Activated CD8-positive, alpha-beta memory T cell treated with anti-CD3 and anti-CD28 coated beads, Interleukin-2, amount 50 U/mL, for 4 hours (primary cell): ENCODE measurements around the gene TUBA1C.
"Not testable (repeated sequence)": the region's sequence is repeated elsewhere in the genome, so short reads cannot be mapped to it uniquely, and the experiment has no call there.

ENCODE experiments used
- DNase-seq: peaks from one replicate; pipeline ENCODE4 v3.0.0-alpha.2; 2020

TUBA1C gene

DNA sequence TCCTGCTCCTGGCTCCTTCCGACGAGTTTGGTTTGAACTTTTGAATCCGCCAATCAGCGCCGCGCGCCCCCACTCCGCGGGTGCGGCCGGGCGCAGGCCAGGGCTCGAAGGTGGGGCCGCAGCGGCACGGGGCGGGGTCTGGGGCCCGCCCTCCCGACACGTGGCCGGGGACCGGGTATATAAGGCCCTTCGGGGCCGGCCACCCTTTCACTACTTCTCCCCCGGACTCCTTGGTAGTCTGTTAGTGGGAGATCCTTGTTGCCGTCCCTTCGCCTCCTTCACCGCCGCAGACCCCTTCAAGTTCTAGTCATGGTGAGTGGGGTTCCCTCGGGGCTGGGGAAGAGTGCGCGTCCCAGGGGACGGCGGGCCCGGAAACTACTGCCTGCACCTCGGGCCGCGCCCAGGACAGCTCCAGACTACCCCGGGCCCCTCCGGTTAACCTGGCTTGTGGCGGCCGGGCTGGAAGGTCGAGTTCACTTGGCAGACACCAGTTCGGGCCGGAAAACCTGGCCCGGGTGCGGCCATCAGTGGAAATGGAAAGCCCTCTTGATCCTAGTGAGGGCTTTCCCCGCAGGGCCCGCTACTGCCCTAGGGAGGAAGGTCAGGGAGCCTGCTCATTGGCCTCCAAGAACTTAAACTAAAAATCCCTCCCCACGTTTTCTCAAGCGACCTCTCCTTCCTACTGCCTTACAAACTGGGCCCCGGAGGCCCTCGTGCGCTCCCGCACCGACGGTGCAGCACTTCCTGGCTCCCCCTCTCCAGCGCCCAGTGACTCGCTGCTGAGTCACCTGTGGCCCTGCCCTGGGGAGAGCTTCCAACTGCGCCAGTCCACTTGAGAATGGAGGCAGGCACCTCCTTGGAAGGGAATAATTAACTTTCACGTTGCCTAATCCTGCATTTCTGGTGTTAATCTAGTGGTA is at the start of gene TUBA1C:
TUBA1C (plus strand) TSS at position 210 of the 920 bp plus-strand sequence; CDS start at position 310, 100 bp downstream.
- DNase-seq: peak; percentile 89

DNA sequence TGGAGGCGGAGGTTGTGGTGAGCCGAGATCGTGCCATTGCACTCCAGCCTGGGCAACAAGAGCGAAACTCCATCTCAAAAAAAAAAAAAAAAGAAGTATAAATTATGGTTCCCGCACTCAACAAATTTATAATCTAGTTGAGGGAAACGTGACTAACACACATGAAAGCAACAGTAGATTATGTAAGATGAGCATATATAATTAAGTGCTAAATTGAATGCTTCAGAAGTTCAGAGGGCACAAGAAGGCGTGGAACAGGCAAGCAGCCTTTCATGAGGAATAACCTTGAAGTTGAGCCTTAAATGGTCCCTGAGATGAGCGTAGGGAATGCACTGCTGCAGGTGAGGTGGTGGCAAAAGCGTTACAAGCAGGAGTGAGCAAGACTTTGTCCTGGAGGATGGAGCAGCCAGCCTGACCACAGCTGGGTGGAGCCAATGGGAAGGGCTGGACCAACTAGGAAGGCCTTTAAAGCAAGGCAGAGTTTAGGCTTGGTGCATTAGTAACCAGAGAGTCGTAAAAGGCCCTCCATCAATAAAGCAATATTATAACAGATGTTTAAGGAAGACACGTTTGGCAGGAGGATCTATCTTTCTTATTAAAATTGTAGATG is 45.4 kb upstream of the TUBA1C start:
- DNase-seq: no peak

DNA sequence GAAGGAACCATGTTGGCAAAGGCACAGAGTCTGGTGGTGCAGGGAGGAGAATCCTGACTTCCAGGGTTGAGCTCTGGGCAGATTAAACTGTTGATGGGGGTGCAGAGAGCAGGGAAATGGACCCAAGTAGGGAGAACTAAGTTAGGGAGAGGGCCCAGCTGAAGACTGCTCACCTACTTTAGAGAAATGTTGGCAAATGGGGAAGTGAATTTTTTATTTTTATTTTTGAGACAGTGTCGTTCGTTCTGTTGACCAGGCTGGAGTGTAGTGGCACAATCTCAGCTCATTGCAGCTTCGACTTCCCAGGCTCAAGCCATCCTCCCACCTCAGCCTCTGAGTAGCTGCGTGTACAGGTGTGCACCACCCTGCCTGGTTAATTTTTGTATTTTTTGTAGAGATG is 43.9 kb upstream of the TUBA1C start:
- no peak for DNase-seq

DNA sequence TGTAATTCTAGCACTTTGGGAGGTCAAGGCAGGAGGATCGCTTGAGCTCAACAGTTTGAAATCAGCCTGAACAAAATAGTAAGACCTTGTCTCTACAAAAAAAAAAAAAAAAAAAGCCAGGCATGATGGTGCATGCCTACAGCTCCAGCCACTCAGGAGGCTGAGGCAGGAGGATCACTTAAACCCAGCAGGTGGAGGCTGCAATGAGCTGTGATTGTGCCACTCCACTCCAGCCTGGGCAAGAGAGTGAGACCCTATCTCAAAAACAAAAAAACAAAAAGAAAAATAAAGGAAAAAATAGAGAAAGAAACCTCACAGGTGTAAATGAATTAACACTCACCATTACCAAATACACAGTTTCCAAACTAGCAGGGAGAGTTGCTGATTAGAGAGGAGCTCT is 41.8 kb upstream of the TUBA1C start:
- no peak for DNase-seq

DNA sequence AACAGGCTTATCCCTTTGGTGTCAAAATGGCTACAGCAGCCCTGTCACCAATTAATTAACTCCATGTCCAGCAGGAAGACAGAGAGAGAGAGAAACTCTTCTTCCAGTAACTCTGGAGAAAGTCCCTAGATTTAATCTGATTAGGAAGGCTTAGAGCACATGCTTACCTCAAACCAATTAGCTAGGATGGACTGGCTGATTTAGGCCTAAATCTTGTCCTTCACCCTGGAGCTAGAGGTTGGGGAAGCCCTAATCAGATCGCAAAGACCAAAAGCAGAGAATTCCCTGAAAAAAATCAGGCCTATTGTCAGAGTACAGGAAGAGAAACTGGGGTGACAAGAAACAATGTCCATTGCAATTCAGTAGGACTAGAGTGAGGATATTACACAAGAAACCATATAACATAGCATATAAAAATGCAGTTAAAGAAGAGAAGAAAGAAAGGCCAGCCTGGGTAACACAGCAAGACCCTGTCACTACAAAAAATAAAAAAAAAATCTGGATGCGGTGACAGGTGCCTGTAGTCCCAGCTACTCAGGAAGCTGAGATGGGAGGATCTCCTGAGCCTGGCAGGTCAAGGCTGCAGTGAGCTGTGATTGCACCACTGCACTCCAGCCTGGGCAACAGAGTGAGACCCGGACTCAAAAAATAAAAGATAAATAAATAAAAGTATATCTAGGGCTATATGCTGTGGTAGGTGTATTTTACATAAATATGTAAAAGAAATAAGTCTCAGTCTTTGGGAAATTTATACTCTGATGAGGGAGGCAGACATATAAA is 41.1 kb upstream of the TUBA1C start:
- DNase-seq: no peak

GRCh38 chr12:49225576-49226166 is 39.2 kb upstream of the TUBA1C start:
- DNase-seq: no peak

DNA sequence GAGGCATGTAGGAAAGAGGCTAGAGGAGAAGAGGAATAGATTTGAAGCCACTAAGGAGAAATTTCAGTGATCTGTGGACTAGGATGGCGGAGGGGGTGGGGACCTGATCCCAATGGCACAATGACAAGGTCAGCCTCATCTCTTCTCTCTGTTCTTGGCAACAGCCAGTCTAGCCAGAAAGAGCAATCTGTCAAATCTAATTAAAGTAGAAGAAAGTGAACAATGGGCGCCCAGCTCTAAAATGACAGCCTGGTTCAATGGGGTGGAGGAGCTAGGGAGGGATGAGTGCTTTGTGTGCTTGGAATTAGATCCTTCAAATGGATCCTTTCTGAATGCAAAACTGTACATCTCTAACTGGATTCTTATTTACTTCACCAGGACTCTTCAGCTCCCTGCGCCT is 37.2 kb upstream of the TUBA1C start:
- DNase-seq: no peak

GRCh38 chr12:49228653-49229052 is 36.2 kb upstream of the TUBA1C start:
- DNase-seq: no peak

DNA sequence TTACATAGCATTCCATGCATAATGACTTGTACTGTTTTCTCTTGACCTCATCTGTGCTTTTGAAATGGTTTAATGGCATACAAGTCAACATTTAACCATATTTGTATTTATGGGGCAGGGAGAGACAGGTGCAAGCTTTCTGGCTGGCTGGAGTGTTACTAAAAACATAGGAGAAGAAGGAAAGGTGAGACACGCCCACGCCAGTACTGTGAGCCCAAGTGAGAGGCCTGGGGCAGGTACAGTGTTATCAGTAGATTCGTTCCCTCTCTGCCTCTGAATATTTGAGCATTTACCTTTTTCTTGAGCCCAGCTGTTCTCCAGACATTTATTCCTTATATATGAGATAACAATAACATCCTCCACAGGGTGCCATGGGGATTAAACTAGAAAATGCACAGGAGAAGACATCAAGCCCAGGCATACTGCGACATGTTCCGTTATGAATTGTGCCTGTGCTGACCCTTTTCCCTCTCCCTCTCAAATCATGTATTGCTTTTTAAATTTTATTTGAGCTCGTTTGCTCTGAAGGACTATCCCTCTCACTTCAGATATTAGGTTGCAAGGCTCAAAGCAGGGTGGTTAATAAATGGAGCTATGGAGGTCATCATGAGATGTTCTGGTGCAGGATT is 34.6 kb upstream of the TUBA1C start:
- DNase-seq: no peak

DNA sequence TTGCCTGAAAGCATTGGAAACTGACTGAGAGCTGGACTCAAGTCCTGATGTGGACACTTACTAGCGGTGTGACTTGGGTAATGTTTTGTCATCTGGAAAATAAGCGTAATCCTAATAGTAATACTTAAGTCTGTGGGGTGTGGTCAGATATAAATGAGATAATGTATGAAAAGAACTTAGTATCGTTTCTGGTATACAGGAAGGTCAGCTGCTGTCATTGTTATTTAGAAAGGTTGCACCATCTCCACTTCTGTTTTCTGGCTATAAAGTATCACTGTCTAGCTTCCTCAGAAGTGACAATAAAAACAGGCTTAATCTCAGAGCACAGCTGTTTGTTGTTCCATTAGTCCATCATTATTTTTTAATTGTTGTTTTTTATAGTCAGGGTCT is 34.1 kb upstream of the TUBA1C start:
- DNase-seq: no peak

DNA sequence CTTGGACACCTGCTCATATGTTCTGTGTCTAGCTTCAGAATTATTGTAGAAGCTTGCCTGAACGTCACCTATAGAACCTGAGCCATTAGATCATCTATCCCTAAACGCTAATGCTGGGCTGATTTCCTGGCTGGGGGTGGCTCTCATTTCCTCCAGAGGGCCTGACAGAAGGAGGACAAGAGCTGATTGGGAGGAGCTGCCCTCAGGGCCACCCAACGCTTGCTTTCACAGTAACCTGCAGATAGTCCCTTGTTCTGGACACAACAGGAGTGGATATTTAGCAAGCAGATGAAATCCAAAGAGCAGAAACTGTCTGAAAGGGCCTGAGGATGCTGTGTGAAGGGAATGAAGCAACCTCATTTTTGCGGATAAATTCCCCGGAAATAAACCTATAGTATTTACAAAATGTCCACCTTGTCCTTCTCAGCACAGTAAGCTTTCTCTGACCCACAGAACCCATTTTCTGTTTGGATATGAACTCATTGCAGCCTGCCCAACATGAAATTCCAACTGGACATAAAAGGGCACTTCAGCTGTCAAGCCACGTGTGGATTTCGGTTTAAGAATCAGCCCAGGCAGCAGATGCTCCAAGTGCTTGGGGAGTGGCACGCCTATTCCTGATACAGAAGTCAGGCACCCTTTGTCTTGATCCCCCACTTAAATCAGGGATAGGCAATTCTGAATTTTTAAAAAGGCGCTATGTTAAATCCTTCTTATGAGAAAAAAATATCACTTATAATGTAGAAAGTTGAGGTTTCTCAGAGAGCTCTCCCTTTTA is 32.8 kb upstream of the TUBA1C start:
- DNase-seq: no peak

DNA sequence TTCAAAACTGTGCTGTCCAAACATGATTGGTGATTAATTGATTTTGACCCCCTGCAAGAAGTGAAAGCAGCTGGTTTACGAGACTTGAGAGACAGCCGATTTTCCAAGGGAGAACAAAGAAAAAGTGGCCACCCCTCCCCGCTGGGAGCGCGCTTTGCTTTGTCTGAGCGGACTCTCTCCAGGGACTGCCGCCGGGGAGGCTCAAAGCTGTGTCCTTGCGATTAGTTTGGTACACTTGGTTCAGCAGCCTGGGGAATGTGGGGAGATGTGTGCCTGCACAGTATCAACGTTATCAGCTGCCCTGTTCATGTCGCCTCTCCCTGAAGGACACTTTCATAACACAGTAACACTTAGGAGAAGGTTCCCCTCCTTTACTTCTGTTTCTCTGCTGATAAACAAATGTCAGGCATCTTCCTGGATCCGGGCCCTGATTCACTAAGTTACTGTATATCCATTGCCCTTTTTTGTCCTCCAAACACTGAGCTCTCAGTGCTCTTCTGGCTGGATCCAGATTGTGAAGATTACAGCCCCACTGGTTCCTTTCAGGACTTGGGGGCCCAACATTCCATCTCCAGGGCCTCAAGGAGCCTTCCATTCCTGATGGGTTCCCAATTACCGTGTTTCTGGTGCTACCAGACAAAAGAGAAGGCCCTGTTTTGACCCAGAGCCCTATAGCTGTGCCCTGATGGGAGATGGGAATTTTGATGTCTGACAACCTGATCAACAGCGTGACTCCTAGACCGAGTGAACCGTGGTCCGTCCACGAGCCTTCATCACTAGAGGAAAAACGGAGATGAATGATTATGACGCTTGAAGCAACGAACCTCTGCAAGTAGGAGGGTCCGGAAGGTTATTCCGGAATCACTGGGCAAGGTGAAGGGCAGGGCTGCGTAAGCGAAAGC is 31.7 kb upstream of the TUBA1C start:
- no peak for DNase-seq

DNA sequence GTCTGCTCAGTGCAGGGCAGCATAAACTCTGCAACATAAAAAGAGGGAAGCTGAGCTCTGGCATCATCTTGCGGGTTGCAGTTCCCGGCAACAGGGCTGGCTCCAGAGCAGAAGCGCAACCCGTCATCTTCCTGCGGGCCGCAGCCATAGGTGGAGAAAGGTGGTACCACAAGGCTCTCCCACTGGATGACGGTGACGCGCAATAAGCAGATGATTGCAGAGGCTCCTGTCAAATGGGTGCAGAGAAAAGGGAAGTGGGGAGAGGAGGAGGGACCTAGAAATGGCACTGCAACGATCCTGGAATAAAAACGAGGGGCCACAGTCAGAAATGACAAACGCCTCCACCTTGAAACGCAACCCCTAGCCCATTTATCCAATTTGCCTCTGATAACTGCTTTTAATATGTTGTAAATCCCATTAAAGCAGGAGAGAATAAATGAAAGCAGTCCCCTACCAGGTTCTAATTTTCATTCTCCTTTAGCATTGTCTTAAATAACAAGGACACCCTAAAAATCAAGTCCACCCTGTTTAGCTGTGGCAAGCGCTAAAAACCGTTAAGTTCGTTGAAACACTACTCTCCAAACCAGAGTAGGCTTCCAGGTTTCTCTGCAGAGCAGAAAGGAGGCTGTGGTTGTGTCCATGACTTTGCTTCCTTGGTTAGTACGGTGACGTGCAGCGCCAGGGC is 30.9 kb upstream of the TUBA1C start:
- DNase-seq: no peak

- no peak for DNase-seq
These were observed 28.5 kb upstream of the TUBA1C start for GRCh38 chr12:49236423-49236822.

GRCh38 chr12:49243631-49244030 is 21.3 kb upstream of the TUBA1C start:
- DNase-seq: no peak

- DNase-seq: no peak
These were observed 20.7 kb upstream of the TUBA1C start for GRCh38 chr12:49244176-49244575.

DNA sequence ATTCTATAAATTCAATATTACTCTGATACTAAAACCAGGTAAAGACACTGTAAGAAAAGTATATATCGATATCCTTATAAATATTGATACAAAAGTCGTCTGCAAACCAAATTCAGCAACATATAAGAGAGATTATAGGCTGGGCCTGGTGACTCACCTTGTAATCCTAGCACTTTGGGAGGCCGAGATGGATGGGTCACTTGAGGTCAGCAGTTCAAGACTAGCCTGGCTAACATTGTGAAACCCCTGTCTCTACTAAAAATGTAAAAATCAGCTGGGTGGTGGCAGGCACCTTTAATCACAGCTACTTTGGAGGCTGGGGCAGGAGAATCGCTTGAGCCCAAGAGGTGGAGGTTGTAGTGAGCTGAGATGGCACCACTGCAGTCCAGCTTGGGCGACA is 13.5 kb upstream of the TUBA1C start:
- no peak for DNase-seq

DNA sequence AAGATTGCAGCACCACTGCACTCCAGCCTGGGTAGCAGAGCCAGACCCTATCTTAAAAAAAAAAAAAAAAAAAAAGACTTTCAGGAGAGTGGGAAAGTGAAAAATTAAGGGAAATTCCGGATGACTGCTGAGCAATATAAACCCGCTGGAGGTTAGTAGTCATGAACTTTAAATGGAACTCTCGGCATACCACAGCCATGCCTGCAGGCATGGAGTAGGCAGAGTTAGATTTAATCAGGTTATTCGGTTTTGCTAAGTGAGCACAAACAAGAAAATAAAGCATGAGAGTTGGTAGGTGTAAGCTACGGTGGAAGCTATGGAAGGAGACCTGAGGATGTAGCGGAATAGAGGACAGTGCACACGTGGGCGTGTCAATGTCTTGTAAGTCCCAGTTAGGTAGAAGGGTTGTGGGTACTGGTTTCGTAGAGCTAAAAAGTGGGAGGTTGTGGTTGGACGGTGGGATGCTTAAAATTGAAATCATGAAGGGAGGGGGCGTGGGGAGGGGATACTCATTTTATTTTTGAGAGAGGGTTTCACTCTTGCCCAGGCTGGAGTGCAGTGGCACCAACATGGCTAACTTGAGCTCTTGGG is 11.8 kb upstream of the TUBA1C start:
- no peak for DNase-seq

DNA sequence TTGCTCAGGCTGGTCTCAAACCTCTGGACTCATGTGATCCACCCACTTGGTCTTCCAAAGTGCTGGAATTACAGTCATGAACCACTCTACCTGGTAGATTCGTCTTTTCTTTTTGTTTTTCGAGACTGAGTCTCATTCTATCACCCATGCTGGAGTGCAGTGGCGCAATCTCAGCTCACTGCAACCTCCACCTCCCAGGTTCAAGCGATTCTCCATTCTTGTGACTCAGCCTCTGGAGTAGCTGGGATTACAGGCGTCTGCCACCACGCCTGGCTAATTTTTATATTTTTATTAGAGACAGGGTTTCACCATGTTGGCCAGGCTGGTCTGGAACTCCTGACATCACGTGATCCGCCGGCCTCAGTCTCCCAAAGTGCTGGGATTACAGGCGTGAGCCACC is 9.4 kb upstream of the TUBA1C start:
- DNase-seq: not testable (repeated sequence)
